Measurements from ENCODE around the gene JADE2.
"Not testable (repeated sequence)": the region's sequence is repeated elsewhere in the genome, so short reads cannot be mapped to it uniquely, and the experiment has no call there.

JADE2 gene

GRCh38 chr5:134533115-134533815, 7.8 kb downstream of the JADE2 start:
- no peak for DNase-seq

GRCh38 chr5:134534058-134534725, 8.7 kb downstream of the JADE2 start:
- DNase-seq = no peak

- DNase-seq = no peak
These were observed 9.2 kb downstream of the JADE2 start for GRCh38 chr5:134534726-134535110.

- DNase-seq = no peak
These were observed 11.4 kb downstream of the JADE2 start for GRCh38 chr5:134536876-134537275.

- DNase-seq = no peak
These were observed 11.8 kb downstream of the JADE2 start for GRCh38 chr5:134537297-134537696.

GRCh38 chr5:134538296-134538695, 12.8 kb downstream of the JADE2 start:
- no peak for DNase-seq

- no peak for DNase-seq
These were observed 14.3 kb downstream of the JADE2 start for GRCh38 chr5:134539732-134540131.

- DNase-seq = no peak
These were observed 15.6 kb downstream of the JADE2 start for GRCh38 chr5:134540747-134541733.

GRCh38 chr5:134541736-134542376, 16.4 kb downstream of the JADE2 start:
- no peak for DNase-seq

- peak; percentile 51 for DNase-seq
These were observed 18.5 kb downstream of the JADE2 start for GRCh38 chr5:134543820-134544614.

- no peak for DNase-seq
These were observed 19.8 kb downstream of the JADE2 start for GRCh38 chr5:134545070-134545868.

- no peak for DNase-seq
These were observed 21.6 kb downstream of the JADE2 start for GRCh38 chr5:134547066-134547465.

GRCh38 chr5:134547579-134547978, 22.1 kb downstream of the JADE2 start:
- no peak for DNase-seq

GRCh38 chr5:134547999-134548658, 22.7 kb downstream of the JADE2 start:
- no peak for DNase-seq

- DNase-seq = no peak
These were observed 24.2 kb downstream of the JADE2 start for GRCh38 chr5:134549714-134550113.

GRCh38 chr5:134550271-134551214, 25.1 kb downstream of the JADE2 start:
- no peak for DNase-seq

- no peak for DNase-seq
These were observed 26.4 kb downstream of the JADE2 start for GRCh38 chr5:134551901-134552300.

- no peak for DNase-seq
These were observed 26.8 kb downstream of the JADE2 start for GRCh38 chr5:134552301-134552700.

GRCh38 chr5:134552716-134553115, 27.2 kb downstream of the JADE2 start:
- not testable (repeated sequence) for DNase-seq
